Effector memory CD8-positive, alpha-beta T cell (primary cell): ENCODE results near the gene FLCN.

Source experiments
- ATAC-seq: fragments of 150-1000 bp; cut with Tn5 transposase; replicated peaks from 2 replicates; pipeline ENCODE4 v1.10.0; 2021; ENCODE audit warnings: mild to moderate bottlenecking, moderate library complexity
- DNase-seq, 3 experiments: peaks; one replicate each; pipeline ENCODE4 v3.0.0; 2021
- H3K27ac Mint-ChIP-seq, 2 donors: one replicate each; pipeline ENCODE4 v1.8.0; 2022; ENCODE audit warnings: mild to moderate bottlenecking in 2 of 2, mixed read lengths in 2 of 2, moderate library complexity in 2 of 2
- H3K27me3 Mint-ChIP-seq, 2 donors: one replicate each; pipeline ENCODE4 v1.8.0; 2022; ENCODE audit warnings: mixed read lengths in 2 of 2
- H3K36me3 Mint-ChIP-seq: one replicate; pipeline ENCODE4 v1.8.0; 2022; ENCODE audit warnings: mild to moderate bottlenecking, moderate library complexity, mixed read lengths; ENCODE audit not compliant: insufficient read depth
- H3K4me1 Mint-ChIP-seq, 2 donors: one replicate each; pipeline ENCODE4 v1.8.0; 2022; ENCODE audit warnings: low read depth in 2 of 2, mixed read lengths in 2 of 2
- H3K4me3 Mint-ChIP-seq, 2 donors: one replicate each; pipeline ENCODE4 v1.8.0; 2022; ENCODE audit warnings: mild to moderate bottlenecking in 2 of 2, mixed read lengths in 2 of 2, moderate library complexity in 2 of 2
- H3K9me3 Mint-ChIP-seq, 2 donors: one replicate each; pipeline ENCODE4 v1.8.0; 2022; ENCODE audit warnings: mixed read lengths in 2 of 2

The FLCN gene

GRCh38 chr17:17213775-17214174 is 23.2 kb downstream of the FLCN start:
- H3K27me3 Mint-ChIP-seq, result no peaks in the 10 kb centered on the region
- DNase-seq (no peak), ATAC-seq (no peak)
- no peaks in the 10 kb centered on the region for H3K4me1 Mint-ChIP-seq
- H3K36me3 Mint-ChIP-seq, result peaks cover 40% of the 10 kb centered on the region
- H3K9me3 Mint-ChIP-seq, result no peaks in the 10 kb centered on the region
- no peak overlapping the region for H3K27ac Mint-ChIP-seq
- no peak overlapping the region for H3K4me3 Mint-ChIP-seq

- H3K9me3 Mint-ChIP-seq, result no peaks in the 10 kb centered on the region
- H3K4me1 Mint-ChIP-seq, result peaks cover 22 to 29% of the 10 kb centered on the region in 2 donors
- H3K27ac Mint-ChIP-seq, result no peak overlapping the region
These were observed 29.0 kb downstream of the FLCN start for GRCh38 chr17:17207998-17208397.

GRCh38 chr17:17206913-17207335 is 30.0 kb downstream of the FLCN start:
- peak overlapping the region in 1 of 2 donors; percentile 89 for H3K27ac Mint-ChIP-seq
- peaks cover 29% of the 10 kb centered on the region for H3K36me3 Mint-ChIP-seq
- no peaks in the 10 kb centered on the region for H3K27me3 Mint-ChIP-seq
- no peaks in the 10 kb centered on the region for H3K9me3 Mint-ChIP-seq
- H3K4me3 Mint-ChIP-seq, result peak overlapping the region; percentile 58 to 83
- DNase-seq, result no peak
- peaks cover 22 to 31% of the 10 kb centered on the region in 2 donors for H3K4me1 Mint-ChIP-seq
- no peak for ATAC-seq

More at GRCh38 chr17:17207998-17208397, 29.0 kb downstream of the FLCN start:
- peaks cover 24% of the 10 kb centered on the region for H3K36me3 Mint-ChIP-seq
- peak; percentile 21 for ATAC-seq
- no peak for DNase-seq
- no peaks in the 10 kb centered on the region for H3K27me3 Mint-ChIP-seq
- H3K4me3 Mint-ChIP-seq, result no peak overlapping the region

GRCh38 chr17:17206124-17206912 is 30.6 kb downstream of the FLCN start, which contains the start of gene PLD6:
PLD6 (minus strand) TSS chr17:17206333; CDS start chr17:17206286, 47 bp downstream.
- Mint-ChIP-seq H3K9me3 (no peaks in the 10 kb centered on the region), H3K4me3 (peak within 1 kb of the TSS; percentile 78 to 83), H3K4me1 (peaks cover 22 to 31% of the 10 kb centered on the region in 2 donors), H3K36me3 (peaks cover 29% of the 10 kb centered on the region), H3K27ac (peak within 1 kb of the TSS; percentile 84 to 89), H3K27me3 (no peaks in the 10 kb centered on the region)
- ATAC-seq (peak; percentile 72), DNase-seq (peak; percentile 92 to 94 (median 93))

GRCh38 chr17:17205368-17206123 is 31.4 kb downstream of the FLCN start:
- Mint-ChIP-seq H3K27me3 (no peaks in the 10 kb centered on the region), H3K4me1 (peaks cover 22 to 31% of the 10 kb centered on the region in 2 donors), H3K27ac (peak overlapping the region; percentile 84 to 85), H3K4me3 (peak overlapping the region; percentile 78 to 83), H3K9me3 (no peaks in the 10 kb centered on the region), H3K36me3 (peaks cover 29% of the 10 kb centered on the region)
- DNase-seq (peak; percentile 32 to 42 (median 39)), ATAC-seq (peak; percentile 27)

GRCh38 chr17:17204635-17205231 is 32.2 kb downstream of the FLCN start:
- Mint-ChIP-seq H3K27me3 (no peaks in the 10 kb centered on the region), H3K4me3 (peak overlapping the region; percentile 78 to 83), H3K4me1 (peaks cover 22 to 31% of the 10 kb centered on the region in 2 donors), H3K27ac (peak overlapping the region; percentile 84 to 85), H3K36me3 (peaks cover 29% of the 10 kb centered on the region), H3K9me3 (no peaks in the 10 kb centered on the region)
- no peak for ATAC-seq
- DNase-seq, result no peak

- ATAC-seq (no peak), DNase-seq (no peak)
- H3K27me3 Mint-ChIP-seq, result no peaks in the 10 kb centered on the region
- H3K4me1 Mint-ChIP-seq, result peaks cover 22 to 31% of the 10 kb centered on the region in 2 donors
- peak overlapping the region; percentile 78 to 83 for H3K4me3 Mint-ChIP-seq
- H3K9me3 Mint-ChIP-seq, result no peaks in the 10 kb centered on the region
- H3K36me3 Mint-ChIP-seq, result peaks cover 29% of the 10 kb centered on the region
- peak overlapping the region in 1 of 2 donors; percentile 85 for H3K27ac Mint-ChIP-seq
These were observed 32.9 kb downstream of the FLCN start for GRCh38 chr17:17204041-17204591.

- H3K36me3 Mint-ChIP-seq, result peaks cover 29% of the 10 kb centered on the region
- H3K4me1 Mint-ChIP-seq, result peaks cover 22 to 31% of the 10 kb centered on the region in 2 donors
- ATAC-seq, result no peak
- DNase-seq, result no peak
- H3K27ac Mint-ChIP-seq, result peak overlapping the region in 1 of 2 donors; percentile 85
- H3K4me3 Mint-ChIP-seq, result peak overlapping the region in 1 of 2 donors; percentile 83
- H3K9me3 Mint-ChIP-seq, result no peaks in the 10 kb centered on the region
- H3K27me3 Mint-ChIP-seq, result no peaks in the 10 kb centered on the region
These were observed 33.7 kb downstream of the FLCN start for GRCh38 chr17:17203173-17203730.

GRCh38 chr17:17201907-17202306 is 35.1 kb downstream of the FLCN start:
- no peaks in the 10 kb centered on the region for H3K9me3 Mint-ChIP-seq
- H3K27me3 Mint-ChIP-seq, result no peaks in the 10 kb centered on the region
- peaks cover 22 to 29% of the 10 kb centered on the region in 2 donors for H3K4me1 Mint-ChIP-seq
- H3K27ac Mint-ChIP-seq, result no peak overlapping the region
- DNase-seq, result no peak
- H3K36me3 Mint-ChIP-seq, result peaks cover 29% of the 10 kb centered on the region
- ATAC-seq, result no peak
- no peak overlapping the region for H3K4me3 Mint-ChIP-seq

- Mint-ChIP-seq H3K27ac (no peak overlapping the region), H3K4me1 (peaks cover 22 to 26% of the 10 kb centered on the region in 2 donors), H3K9me3 (no peaks in the 10 kb centered on the region), H3K4me3 (no peak overlapping the region), H3K36me3 (peaks cover 23% of the 10 kb centered on the region), H3K27me3 (no peaks in the 10 kb centered on the region)
- DNase-seq (no peak), ATAC-seq (no peak)
These were observed 35.7 kb downstream of the FLCN start for GRCh38 chr17:17201271-17201670.

- Mint-ChIP-seq H3K27ac (no peak overlapping the region), H3K4me1 (peaks cover 22 to 25% of the 10 kb centered on the region in 2 donors), H3K9me3 (no peaks in the 10 kb centered on the region), H3K27me3 (no peaks in the 10 kb centered on the region), H3K36me3 (peaks cover 19% of the 10 kb centered on the region), H3K4me3 (no peak overlapping the region)
- ATAC-seq (no peak), DNase-seq (no peak)
These were observed 36.1 kb downstream of the FLCN start for GRCh38 chr17:17200831-17201230.

GRCh38 chr17:17200311-17200710 is 36.7 kb downstream of the FLCN start:
- DNase-seq (no peak), ATAC-seq (no peak)
- H3K4me3 Mint-ChIP-seq, result no peak overlapping the region
- H3K27me3 Mint-ChIP-seq, result no peaks in the 10 kb centered on the region
- H3K27ac Mint-ChIP-seq, result peak overlapping the region in 1 of 2 donors; percentile 46
- peaks cover 18 to 25% of the 10 kb centered on the region in 2 donors for H3K4me1 Mint-ChIP-seq
- H3K36me3 Mint-ChIP-seq, result peaks cover 17% of the 10 kb centered on the region
- no peaks in the 10 kb centered on the region for H3K9me3 Mint-ChIP-seq

- Mint-ChIP-seq H3K4me3 (no peak overlapping the region), H3K27me3 (no peaks in the 10 kb centered on the region), H3K27ac (no peak overlapping the region), H3K9me3 (no peaks in the 10 kb centered on the region), H3K36me3 (peaks cover 9% of the 10 kb centered on the region), H3K4me1 (peaks cover 0 to 5% of the 10 kb centered on the region in 2 donors)
- no peak for DNase-seq
- no peak for ATAC-seq
These were observed 38.7 kb downstream of the FLCN start for GRCh38 chr17:17198281-17198680.
